ENCODE measurements around the gene ERAS.

DNA sequence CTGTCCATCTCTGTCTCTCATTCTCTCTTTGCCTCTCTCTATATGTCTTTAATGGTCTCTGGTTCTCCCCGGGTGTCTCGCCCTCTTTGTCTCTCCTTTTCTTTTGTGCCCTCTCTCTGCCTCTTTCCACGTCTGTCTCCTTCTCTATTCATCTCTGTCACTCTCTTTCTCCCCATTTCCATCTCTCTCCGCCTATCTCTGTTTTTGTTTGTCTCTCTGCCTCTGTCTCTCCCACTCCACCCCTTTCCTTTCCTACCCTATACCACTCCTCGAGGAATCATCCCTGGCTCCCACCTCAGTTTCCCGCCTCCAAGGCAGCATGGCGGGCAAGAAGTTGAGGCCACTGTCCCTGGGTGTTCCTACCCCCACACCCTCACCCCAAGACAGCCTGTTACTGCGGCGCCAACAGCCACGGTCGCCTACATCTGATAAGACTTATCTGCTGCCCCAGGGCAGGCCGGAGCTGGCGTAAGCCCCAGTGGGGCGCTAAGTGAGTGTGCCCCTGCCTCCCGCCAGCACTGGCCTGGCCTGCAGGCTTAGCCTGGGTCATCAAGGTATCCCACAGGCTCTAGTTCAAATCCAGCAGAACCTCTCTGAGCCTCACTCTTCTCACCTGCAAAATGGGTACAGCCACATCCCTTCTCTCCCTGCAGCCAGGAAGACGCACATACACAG, 40.6 kb upstream of the ERAS start:
- no peak for TF ChIP-seq CTCF (conservative IDR thresholded peaks at IDR 0.05; ENCODE audit: low read length)
- TF ChIP-seq EZH2phosphoT487 (IDR thresholded peaks at IDR 0.05; ENCODE audit: borderline replicate concordance) = no peak

All from Loucy (cell line).